CD4-positive, alpha-beta T cell treated with Interleukin-12 subunit alpha and Interleukin-12 subunit beta, for 1 hour (primary cell): Measurements from ENCODE around the gene TEF.

ENCODE experiments used
- DNase-seq: peaks from one replicate; pipeline ENCODE4 v3.0.0-alpha.2; 2020

The TEF gene, protein sequence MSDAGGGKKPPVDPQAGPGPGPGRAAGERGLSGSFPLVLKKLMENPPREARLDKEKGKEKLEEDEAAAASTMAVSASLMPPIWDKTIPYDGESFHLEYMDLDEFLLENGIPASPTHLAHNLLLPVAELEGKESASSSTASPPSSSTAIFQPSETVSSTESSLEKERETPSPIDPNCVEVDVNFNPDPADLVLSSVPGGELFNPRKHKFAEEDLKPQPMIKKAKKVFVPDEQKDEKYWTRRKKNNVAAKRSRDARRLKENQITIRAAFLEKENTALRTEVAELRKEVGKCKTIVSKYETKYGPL

DNA sequence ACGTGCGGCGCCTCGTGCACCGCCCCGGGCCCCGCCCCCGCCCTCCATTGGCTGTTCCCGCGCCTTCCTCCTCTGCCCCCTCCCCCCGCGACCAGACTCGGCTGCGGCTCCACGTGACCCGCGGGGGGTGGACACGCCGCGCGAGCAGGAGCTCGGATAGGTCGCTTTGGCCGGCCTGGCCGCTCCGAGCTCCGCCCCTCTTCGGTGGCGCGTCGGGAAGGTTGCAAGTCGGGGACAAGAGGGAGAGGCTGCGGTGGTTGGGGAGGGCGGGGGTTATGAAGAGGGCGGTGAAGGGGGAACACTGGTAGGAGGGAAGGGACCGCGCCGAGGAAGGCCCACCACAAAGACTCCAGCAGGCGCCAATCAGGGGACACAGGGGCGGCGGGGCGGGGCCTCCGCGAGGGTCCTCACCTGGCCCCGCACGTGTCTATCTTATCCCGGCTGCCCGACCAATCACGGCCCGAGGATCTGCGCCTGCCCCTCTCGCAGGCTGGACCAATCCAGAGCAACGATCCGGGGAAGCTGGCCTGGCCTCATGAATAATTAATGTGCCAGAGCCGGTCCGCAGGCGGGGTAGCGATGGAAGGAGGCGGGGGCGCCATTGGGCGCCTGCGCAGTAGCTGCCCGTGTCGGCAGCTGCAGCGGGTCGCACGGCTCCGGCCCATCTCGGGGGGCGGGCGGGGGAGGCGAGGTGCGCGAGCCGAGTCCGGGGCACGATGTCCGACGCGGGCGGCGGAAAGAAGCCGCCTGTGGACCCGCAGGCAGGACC is at the start of gene TEF:
Gene TEF (plus strand): TSS at position 614 of the 769 bp plus-strand sequence. CDS start 103 bp downstream, at position 717.
- peak; percentile 99 for DNase-seq

DNA sequence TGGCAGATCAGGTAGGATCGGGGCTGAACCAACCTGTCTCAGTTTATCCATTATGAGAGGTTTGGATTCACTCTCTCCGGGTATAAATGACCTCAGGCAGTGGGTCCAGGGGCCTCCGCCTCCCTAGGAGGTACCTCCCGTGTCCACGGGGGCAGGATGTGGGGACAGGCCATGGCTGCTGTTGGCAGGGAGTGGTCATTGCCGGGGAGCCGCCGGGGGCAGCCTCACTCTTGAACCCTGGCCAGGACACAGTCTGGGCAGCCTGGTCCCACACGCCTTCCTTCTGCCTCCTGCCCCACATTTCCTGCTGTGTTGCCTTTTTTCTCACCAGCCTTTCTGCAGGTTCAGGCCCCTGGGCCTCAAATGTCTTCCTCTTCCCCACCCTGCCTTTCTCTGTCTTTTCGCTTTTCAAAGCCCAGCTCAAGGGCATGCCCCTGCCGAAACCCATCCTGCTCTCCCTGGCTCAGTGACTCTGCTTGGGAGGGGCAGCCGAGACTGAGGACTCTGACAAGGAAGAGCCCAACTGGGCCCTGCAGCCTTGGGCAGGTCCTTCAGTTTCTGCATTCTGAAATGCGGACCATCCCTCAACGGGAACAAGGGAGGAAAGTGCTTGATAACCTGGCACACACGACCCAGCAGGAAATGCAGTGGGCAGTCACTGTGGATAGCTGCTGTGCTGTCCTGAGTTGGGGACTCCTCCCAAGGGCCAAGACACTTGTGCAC is 49.4 kb upstream of the TEF start:
- DNase-seq = no peak

DNA sequence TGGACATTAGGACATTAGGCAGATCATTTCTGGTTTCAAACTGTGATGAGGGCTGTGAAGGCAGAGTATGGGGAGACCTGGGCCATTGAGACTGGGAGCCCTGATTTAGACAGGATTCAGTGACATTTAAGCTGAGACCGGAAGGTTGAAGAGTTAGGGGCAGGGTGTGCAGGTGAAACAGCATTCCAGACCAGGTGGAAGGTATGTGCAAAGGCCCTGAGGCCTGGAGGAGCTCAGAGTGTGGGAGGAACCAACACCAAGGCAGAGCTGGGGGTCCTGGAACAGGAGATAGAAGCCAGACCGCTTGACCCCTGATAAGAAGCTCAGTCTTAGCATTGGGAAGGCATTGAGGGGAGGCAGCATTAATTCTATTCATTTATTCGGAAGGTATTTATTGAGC is 47.9 kb upstream of the TEF start:
- no peak for DNase-seq

DNA sequence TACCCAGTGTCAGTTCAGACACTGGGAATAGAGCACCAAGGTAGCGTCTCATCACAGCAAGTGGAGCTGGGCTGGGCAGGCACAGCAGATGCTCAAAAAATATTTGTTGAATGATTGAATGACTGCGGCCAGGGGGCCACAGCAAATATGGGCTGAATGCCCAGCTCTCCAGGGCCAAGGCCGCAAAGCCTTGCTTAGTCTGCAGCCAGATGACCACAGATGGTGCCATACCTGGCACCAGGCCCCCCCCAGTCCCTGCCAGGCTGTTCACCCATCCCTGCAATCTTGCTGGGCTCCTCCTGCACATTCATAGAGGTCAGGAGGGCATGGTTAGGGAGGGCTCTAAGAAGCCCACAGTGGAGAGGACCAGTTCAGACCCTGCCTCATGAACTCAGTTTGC is 47.5 kb upstream of the TEF start:
- DNase-seq = no peak

DNA sequence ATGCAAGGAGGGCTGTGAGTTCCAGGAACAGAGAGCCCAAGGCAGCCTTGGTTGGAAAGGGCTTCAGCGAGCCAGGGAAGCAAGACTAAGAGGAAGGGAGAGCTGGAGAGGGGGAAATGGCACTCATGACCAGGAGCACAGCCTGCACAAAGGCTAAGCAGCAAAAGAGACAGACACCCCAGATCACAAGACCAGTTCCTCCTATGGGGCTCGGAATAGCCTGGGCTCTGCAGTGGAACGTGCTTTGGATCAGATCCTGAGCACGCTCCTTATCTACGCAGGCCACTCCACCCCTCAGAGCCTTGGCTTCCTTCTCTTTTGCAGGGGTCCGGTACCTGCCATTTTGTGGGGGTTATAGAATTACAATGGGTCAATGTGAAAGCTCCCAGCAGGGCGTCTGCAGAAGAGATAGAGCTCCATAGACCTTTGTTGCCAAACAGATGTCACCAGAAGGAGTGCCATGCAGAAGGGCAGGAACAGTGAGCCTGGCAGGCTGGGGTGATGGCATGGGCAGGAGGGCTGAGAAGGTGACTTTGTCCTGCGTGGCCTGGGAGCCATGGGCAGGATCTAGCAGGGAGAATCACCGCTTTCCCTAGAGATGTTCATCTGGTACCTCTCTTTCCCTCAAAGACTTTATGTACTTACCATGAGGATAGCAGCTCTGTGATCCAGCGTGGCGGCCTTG is 46.6 kb upstream of the TEF start:
- DNase-seq = no peak

DNA sequence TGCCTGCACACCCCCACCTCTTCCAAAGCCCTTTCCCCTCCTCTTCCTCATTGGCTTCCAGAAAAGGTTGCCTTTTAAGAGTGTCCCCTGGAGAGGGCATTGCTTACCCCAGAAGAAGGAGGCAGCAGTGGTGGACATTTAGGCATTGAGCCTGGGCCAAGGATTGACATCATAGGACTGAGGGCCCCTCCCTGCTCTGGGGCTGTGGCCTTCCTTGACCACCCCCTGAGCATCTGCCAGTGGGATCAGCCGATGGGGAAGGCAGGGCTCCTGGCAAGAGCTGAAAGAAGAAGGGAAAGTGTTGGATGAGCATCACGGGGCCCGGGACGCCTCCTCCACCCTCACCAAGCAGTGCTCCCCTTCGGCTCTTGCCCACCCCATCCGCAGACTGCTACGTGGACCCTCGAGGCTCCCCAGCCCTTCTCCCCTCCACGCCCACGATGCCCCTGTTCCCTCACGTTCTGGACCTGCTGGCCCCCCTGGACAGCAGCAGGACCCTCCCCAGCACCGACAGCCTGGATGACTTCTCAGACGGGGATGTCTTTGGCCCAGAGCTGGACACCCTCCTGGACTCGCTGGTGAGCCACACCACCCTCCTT is 43.0 kb upstream of the TEF start:
- DNase-seq = no peak

DNA sequence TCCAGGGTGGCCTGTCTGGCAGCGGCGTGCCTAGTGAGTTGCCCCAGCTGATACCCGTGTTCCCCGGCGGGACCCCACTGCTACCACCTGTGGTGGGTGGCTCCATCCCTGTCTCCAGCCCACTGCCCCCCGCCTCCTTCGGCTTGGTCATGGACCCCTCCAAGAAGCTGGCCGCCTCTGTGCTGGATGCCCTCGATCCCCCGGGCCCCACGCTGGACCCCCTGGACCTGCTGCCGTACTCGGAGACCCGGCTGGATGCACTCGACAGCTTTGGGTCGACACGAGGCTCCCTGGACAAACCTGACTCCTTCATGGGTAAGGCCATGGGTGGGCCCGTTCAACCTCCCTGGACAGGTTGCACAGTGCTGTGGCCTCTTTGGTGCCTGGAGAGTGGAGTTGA is 41.9 kb upstream of the TEF start:
- DNase-seq = no peak

DNA sequence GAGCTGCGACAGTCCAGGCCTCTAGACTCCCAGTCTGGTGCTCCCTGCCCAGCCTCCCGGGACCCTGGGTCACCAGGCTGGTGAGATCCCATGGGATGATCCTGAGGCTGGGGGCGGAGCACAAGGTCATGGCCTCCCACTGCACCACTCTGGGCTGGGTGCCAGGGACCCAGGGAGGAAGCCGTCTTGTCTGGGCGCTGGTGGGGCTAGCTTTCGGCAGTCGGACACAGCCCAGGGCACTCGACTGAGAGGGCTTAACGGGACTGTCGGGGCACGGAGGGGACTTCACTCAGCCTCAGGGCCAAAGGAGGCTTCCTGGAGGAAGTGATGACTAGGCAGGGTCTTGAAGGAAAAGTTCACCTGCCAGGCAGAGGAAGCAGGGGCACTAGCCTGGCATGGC is 41.4 kb upstream of the TEF start:
- DNase-seq = no peak

DNA sequence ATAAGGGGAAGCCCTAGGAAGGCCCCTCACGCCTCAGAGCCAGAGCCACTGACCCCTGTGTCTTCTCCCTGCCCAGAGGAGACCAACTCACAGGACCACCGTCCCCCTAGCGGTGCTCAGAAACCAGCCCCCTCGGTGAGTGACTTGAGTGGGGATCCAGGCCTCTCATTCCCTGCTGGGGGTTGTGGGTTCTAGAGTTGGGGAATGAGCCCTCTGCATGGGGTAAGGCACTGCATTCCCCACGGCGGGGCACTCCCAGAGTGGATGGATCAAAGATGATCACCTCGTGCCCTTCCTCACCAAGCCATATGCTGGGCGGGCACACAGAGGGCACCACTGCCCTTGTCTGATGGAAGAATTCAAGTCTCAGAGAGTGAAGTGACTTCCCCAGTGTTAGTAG is 40.7 kb upstream of the TEF start:
- no peak for DNase-seq

DNA sequence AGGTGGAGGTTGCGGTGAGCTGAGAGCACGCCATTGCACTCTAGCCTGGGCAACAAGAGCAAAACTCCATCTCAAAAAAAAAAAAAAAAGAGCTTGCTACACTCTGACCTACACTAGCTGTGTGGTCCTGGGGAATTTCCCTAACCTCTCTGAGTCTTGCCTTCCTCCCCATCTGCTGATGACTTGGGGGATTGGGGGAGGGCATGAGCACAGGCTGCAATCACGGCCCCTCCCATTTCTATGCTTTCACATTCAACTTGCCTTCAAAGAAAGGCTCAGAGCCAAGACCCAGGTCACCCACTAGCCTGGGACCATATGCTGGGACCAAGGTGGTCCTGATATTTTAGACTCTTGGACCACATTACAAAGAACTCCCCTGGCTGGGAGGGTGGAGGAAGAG is 39.8 kb upstream of the TEF start:
- DNase-seq = no peak

DNA sequence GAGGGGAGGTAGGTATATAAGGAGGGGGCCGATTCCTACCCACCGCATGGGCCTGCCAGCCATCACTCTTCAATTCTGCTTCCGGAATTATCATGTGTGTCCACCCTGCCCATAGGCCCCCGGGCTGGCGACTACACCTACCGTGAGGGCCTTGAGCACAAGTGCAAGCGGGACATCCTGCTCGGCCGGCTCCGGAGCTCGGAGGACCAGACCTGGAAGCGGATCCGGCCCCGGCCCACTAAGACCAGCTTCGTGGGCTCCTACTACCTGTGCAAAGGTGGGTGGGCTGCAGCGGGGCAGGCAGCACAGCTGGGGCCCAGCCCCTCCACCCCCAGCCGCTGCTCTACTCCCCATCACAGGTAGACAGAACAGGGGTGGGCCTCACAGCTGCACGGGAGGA is 38.4 kb upstream of the TEF start:
- no peak for DNase-seq

DNA sequence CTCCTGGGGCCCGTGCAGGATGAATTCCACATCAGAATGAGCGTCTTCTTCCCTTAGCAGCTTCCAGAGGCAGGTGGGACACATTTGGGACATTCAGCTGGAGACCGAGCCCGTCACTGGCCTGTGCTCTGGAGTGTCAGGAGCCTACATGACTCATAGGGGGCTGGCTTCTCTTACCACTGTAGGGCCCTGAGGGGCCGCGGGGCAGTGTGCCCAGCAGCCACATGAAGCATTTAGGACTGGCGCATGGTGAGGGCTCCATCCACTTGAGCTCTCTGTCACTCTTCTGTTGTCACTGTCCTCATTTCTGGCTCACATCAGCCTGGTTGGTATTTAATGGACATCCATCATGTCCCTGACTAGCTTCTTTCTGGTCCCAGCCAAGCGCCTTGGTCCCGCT is 38.0 kb upstream of the TEF start:
- no peak for DNase-seq

DNA sequence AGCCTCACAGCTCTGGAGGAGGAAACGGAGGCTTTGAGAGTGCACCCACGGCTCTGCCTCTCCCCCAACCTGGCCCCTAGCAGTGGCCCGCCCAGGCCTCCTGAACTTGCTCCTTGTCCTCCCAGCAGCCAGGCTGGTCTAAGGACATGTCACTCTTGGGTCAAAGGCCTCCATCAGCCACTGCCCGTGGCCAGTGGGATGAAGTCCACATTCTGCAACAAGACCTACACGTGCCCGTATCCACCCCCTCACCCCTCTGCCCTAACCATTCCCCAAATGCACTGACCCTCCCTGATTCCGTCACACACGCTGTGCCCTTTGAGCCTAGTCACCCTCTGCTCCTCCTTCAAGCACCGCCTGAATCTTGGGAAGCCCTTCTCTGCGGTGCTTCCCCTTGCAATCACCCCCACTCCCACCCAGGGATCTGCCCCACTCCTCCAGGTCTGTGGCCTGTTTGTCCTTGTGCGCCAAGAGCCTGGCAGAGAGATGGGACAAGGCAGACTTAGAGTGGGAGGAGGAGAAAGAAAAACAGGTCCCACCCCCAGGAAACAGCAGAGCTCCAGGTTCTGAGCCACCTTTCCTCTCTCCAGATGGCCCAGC is 37.5 kb upstream of the TEF start:
- DNase-seq = no peak

DNA sequence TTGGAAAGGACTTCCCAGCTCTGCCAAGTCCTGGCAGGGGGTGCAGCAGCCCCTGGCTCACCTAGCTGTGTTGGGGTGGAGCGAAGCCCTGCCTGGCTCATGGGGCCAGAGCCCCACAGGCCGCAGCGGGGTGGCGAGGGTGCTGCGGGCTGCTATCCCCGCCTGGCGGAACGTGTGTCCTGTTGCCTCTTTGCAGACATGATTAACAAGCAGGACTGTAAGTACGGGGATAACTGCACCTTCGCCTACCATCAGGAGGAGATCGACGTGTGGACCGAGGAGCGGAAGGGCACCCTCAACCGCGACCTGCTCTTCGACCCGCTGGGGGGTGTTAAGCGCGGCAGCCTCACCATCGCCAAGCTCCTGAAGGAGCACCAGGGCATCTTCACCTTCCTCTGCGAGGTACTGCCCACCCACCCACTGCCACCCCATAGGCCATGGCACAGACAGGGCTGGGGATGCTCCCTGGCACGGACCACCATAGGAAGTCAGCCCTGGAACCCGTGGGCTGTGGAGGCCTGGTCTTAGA is 35.9 kb upstream of the TEF start:
- DNase-seq = no peak

DNA sequence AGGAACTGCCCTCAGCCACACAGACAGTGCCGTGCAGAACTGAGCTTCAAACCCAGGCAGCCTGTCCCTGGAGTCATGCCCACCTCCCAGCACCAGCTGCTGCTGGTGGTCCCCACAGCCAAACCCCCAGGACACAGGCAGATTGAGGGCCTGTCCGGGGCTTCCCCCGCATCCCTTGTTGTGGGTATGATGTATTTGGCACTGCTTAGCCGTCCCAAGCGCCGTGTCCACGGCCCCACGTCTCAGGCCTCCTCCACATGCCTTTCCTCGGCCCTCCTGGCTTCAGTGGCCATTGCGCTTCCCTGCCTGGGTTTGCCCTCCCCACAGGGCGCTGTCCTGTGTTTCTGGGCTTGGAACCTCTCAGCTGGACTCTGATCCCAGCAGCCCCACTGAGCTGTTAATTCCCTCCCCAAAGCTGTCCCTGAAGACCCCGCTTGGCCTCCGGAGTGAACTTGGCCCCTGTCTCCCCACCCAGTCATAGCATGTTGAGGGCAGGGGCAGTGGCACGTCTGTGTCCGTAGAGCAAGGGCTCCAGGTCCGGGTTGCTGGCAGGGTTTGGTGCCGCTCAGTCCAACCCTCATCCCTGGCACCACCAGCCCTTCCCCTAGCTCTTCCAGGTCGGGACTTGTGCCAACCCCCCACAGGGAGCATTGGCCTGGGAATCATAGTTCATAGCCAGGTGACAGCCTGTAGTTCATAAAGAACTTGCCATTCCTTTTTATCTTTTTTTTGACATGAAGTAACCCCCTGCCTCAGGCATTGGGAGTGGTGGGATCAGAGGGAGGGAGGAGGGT is 34.5 kb upstream of the TEF start:
- no peak for DNase-seq

DNA sequence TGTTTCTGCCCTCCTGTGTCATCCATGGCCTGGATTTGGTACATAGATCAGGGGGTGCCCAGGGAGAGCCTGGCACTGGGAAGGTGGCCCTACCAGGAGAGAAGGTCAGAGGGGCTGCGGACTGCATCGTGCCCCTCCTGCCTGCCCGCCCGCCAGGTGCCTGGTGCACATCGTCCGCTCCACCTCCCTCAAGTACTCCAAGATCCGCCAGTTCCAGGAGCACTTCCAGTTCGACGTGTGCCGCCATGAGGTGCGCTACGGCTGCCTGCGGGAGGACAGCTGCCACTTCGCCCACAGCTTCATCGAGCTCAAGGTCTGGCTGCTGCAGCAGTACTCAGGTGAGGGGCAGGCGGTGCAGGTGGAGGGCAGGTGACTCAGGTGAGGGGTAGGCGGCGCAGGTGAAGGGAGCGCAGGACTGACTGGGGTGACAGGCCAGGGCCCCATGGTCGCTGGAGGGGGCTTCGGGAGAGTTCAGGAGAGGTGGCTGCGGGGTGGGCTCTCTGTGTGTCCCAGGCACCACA is 32.7 kb upstream of the TEF start:
- DNase-seq = no peak

DNA sequence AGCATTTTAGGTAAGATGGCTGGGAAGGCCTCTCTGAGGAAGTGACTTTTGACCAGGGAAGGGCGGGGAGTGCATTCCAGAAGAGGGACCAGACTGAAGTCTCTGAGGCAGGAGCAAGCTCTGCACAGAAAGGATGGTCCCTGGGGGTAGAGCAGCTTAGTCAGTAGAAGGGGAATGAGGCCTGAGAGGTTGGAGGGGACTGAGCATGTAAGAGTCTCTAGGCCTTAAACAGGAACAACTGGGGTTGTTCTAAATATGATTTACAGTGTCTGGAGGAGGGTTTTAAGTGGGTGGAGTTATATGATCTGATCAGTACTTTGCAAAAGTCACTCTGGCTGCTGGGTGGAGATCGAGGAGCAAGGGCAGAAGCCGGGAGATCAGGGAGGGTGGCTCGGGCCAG is 31.7 kb upstream of the TEF start:
- no peak for DNase-seq

DNA sequence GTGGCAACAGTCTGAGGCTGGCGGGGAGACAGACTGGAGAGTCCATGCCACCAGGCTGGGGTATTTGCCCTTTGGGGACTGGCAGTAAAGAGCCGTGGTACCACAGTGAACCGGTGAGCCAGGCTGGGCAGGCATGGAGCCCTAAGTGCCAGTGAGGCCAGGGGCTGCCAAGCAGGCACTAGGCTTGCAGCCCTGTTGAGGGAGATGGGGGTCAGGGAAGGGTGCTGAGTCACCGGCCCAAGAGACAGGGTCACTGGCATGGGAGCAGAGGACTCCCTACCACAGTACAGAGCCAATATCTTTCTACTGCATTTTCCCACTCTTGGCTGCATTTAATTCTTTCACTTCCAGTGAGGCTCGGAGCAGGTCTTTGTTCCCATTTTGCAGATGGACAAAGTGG is 30.7 kb upstream of the TEF start:
- DNase-seq = no peak

DNA sequence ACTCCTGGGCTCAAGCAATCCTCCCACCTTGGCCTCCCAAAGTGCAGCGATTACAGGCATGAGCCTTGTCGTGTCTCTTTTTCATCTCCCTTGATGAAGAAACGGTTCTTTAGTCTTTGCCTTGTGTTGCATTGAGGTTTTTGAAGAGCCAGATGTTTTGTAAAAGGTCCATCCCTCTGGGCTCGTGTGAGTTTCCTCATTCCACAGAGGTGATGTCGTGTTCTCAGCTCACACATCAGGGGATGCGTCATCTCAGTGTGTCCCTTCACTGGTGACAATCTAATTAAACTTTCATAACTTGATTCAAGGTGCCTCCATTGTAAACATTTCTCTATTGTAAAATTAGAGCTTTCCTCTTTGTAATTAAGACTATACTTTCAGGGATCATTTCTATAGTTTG is 29.7 kb upstream of the TEF start:
- DNase-seq = no peak

DNA sequence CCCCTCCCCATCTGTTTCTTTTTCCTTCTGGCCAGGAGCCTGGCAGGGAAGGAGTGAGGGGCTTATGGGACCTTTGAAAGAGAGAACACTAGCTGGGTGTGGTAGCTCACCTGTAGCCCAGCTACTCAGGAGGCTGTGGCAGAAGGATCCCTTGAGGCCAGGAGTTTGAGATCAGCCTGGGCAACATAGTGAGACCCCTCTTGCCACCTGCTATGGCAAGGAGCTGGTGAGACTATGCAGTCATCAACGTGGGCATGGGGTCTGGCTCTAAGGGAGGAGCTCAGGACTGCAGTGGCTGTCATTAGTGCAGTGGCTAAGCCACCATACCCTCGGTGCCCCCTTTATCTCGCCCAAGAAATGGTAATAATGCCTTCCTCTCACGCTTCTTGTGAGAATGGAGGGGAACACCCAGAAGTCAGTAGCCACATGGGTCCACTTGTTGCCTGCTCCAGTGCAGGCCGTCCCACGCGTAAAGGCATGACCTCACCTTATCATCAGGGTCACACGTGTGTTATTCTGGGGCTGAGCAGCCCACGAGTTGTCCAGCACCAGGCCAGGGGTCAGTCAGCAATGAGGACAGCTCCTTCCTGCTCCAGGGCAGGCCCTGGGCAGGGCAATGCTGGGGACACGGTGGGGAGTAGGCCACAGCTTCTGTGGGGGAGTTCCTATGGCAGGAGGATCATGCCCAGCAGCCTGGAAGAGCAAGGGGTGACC is 27.7 kb upstream of the TEF start:
- DNase-seq = no peak

DNA sequence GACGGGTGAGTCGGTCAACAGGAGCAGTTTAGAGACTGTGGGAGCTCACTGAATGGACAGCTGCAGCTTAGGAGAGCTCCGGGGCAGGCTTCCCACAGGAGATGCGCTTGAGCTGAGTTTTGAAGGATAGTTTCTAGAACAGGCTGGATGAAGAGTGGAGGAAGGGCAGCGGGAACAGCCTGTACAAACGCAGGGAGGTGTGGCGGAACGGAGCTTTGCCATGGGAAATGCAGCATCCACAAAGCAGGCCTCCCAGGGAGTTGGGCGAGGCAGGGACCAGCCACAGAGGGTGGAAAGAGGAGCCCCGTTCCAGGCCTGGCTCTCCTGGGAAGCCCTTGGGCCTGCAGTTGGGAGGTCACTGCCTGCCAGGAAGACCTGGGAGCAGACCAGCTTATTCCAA is 26.8 kb upstream of the TEF start:
- no peak for DNase-seq
